Measurements from ENCODE around the gene RBPMS2.

DNA sequence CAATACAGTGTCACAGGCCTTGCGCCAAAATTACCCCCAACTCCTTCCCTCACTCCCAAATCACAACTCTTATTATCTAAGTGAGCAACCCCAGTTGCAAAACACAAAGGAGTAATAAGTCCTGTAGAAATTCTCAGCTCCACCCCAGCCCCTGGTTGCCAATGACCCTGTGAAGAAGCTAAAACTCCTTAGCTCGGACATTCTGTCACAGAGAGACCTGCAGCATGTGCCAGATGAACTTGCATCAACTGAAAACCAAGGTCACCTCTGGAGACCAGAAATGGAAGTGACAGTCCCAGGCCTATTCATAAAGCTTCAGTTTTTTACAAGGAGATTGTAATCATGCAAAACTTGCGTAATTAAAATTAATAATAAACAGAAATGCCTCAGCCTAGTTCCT, 55.2 kb downstream of the RBPMS2 start:
- TF ChIP-seq POLR2AphosphoS5 (IDR thresholded peaks at IDR 0.05; ENCODE audit: low read depth, low read length) (no peak), POU2F2 (IDR thresholded peaks at IDR 0.05; ENCODE audit: low read depth, low read length) (no peak), TAF1 (IDR thresholded peaks at IDR 0.05; ENCODE audit: low read depth, low read length) (no peak), POLR2A (IDR thresholded peaks at IDR 0.05; ENCODE audit: low read depth, low read length) (no peak), SPI1 (IDR thresholded peaks at IDR 0.05; ENCODE audit: low read depth, low read length) (no peak)
